Measurements from ENCODE around the gene CACNA1F.

CACNA1F gene

GRCh38 chrX:49199906-49200771 lies 33.0 kb downstream of the CACNA1F start, which contains the start of gene SYP:
TSS of gene SYP (minus strand) at chrX:49200193. CDS start at chrX:49200186, 7 bp downstream.
- peak; percentile 54 for DNase-seq (ENCODE audit: extremely low read depth, low read depth)
- TF ChIP-seq CTCF (IDR thresholded peaks at IDR 0.05; ENCODE audit: low read depth, low read length) = no peak

- DNase-seq (ENCODE audit: extremely low read depth, low read depth) = no peak
- no peak for TF ChIP-seq CTCF (IDR thresholded peaks at IDR 0.05; ENCODE audit: low read depth, low read length)
Observed at GRCh38 chrX:49199315-49199595, 33.9 kb downstream of the CACNA1F start.

GRCh38 chrX:49198540-49199314 lies 34.4 kb downstream of the CACNA1F start:
- TF ChIP-seq CTCF (IDR thresholded peaks at IDR 0.05; ENCODE audit: low read depth, low read length) = no peak
- no peak for DNase-seq (ENCODE audit: extremely low read depth, low read depth)

GRCh38 chrX:49197543-49198087 lies 35.5 kb downstream of the CACNA1F start:
- no peak for DNase-seq (ENCODE audit: extremely low read depth, low read depth)
- TF ChIP-seq CTCF (IDR thresholded peaks at IDR 0.05; ENCODE audit: low read depth, low read length) = no peak

- no peak for DNase-seq (ENCODE audit: extremely low read depth, low read depth)
- no peak for TF ChIP-seq CTCF (IDR thresholded peaks at IDR 0.05; ENCODE audit: low read depth, low read length)
Observed at GRCh38 chrX:49193542-49193964, 39.6 kb downstream of the CACNA1F start.

- DNase-seq (ENCODE audit: extremely low read depth, low read depth) = no peak
- peak; percentile 58 for TF ChIP-seq CTCF (IDR thresholded peaks at IDR 0.05; ENCODE audit: low read depth, low read length)
Observed at GRCh38 chrX:49192722-49193328, 40.3 kb downstream of the CACNA1F start.

Data from AG09319 (cell line).